Panc1 (cell line): ENCODE data around the gene CDC42BPA.

Experiments used
- CTCF ChIP-seq: fragments of 450-650 bp; IDR thresholded peaks from 2 replicates; pipeline ENCODE4 v1.5.1; 2017; ENCODE audit warnings: mild to moderate bottlenecking
- POLR2AphosphoS5 ChIP-seq: IDR thresholded peaks from 2 replicates; pipeline ENCODE4 v1.6.1; 2012; ENCODE audit warnings: mild to moderate bottlenecking, low read depth, low read length, moderate library complexity
- SIN3A ChIP-seq: IDR thresholded peaks from 2 replicates; pipeline ENCODE4 v1.6.1; 2012; ENCODE audit warnings: low read depth, mild to moderate bottlenecking, low read length, moderate library complexity, borderline replicate concordance; ENCODE audit not compliant: insufficient read depth
- TF ChIP-seq, protein P1 (sequence below), 2 experiments: IDR thresholded peaks; 2 replicates each; pipeline ENCODE4 v1.6.1; 2011 to 2012; ENCODE audit warnings: low read depth in 2 of 2, control low read depth in 1 of 2, low read length in 1 of 2, mild to moderate bottlenecking in 1 of 2, moderate library complexity in 1 of 2; ENCODE audit not compliant: insufficient read depth in 1 of 2

GRCh38 chr1:227365473-227366431, 47.5 kb upstream of the CDC42BPA start:
- TF ChIP-seq CTCF, result no peak
- TF ChIP-seq, protein P1, sequence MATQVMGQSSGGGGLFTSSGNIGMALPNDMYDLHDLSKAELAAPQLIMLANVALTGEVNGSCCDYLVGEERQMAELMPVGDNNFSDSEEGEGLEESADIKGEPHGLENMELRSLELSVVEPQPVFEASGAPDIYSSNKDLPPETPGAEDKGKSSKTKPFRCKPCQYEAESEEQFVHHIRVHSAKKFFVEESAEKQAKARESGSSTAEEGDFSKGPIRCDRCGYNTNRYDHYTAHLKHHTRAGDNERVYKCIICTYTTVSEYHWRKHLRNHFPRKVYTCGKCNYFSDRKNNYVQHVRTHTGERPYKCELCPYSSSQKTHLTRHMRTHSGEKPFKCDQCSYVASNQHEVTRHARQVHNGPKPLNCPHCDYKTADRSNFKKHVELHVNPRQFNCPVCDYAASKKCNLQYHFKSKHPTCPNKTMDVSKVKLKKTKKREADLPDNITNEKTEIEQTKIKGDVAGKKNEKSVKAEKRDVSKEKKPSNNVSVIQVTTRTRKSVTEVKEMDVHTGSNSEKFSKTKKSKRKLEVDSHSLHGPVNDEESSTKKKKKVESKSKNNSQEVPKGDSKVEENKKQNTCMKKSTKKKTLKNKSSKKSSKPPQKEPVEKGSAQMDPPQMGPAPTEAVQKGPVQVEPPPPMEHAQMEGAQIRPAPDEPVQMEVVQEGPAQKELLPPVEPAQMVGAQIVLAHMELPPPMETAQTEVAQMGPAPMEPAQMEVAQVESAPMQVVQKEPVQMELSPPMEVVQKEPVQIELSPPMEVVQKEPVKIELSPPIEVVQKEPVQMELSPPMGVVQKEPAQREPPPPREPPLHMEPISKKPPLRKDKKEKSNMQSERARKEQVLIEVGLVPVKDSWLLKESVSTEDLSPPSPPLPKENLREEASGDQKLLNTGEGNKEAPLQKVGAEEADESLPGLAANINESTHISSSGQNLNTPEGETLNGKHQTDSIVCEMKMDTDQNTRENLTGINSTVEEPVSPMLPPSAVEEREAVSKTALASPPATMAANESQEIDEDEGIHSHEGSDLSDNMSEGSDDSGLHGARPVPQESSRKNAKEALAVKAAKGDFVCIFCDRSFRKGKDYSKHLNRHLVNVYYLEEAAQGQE (IDR thresholded peaks at IDR 0.05; ENCODE audit: insufficient read depth in 1 of 2, low read depth in 2 of 2, low read length in 1 of 2), result no peak
- TF ChIP-seq POLR2AphosphoS5, result no peak
- TF ChIP-seq SIN3A, result no peak
